Measurements from ENCODE around the gene BASP1. TPM values are rescaled to one million over a fixed set of nuclear protein-coding genes. Genes with fewer than 3 reads are reported as not detected.

Gene BASP1
- total and polyA plus RNA-seq, 11 donors: 0.66 to 13.6 (median 2.8) TPM

- intact Hi-C loops (cut with DNase I): no loop called here
- Histone ChIP-seq H3K9me3 (no peaks in the 10 kb centered on the region), H3K4me1 (peaks cover 0 to 9% (median 0%) of the 10 kb centered on the region in 12 donors), H3K36me3 (no peaks in the 10 kb centered on the region), H3K27ac (no peak overlapping the region), H3K4me3 (no peak overlapping the region), H3K27me3 (no peaks in the 10 kb centered on the region)
- DNase-seq (no peak), ATAC-seq (no peak)
- 72 to 96% (median 81%) methylated on average over 1 of the region's 1 CpG for WGBS, 4 donors
- TF ChIP-seq CTCF (IDR thresholded peaks at IDR 0.05): no peak
- TF ChIP-seq POLR2A (IDR thresholded peaks at IDR 0.05): no peak
These were observed 35.1 kb downstream of the BASP1 start for GRCh38 chr5:17252543-17252942.

DNA sequence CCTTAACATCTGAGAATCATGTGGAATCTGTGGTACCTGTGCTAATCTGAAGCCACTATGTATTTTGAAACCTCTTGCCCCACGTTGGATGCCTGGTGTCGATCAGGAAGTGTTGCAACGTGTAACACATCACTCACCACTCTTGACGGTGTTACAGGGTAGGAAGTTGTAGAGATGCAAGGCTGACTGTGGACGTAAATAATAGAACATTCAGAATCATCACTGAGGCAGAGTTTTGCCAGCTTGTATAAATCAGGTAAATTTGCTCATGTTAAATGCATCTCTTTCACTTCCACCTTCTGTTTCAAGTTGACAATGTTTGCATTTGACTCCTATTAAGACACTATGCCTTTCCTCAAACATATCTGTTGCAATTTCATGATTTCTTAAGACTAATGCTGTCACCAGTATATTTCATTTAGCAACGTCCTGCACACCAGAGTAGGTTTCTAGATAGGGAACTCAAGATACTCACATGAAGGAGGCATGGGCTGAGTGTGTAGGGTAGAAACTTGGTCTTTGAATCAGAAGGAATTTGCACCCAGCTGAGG, 38.1 kb downstream of the BASP1 start:
- WGBS, 4 donors: 32 to 41% (median 36%) methylated on average over 6 of the region's 6 CpGs
- H3K27me3 ChIP-seq: no peaks in the 10 kb centered on the region
- peaks cover 0 to 5% (median 0%) of the 10 kb centered on the region in 12 donors for H3K9me3 ChIP-seq
- H3K27ac ChIP-seq: peak overlapping the region in 1 of 12 donors; percentile 35
- intact Hi-C loops (cut with DNase I): no loop called here
- H3K4me1 ChIP-seq: peaks cover 0 to 9% (median 0%) of the 10 kb centered on the region in 12 donors
- DNase-seq (no peak), ATAC-seq (peak in 3 of 4 donors; percentile 31 to 62 (median 41))
- no peaks in the 10 kb centered on the region for H3K36me3 ChIP-seq
- H3K4me3 ChIP-seq: no peak overlapping the region
- TF ChIP-seq POLR2A (IDR thresholded peaks at IDR 0.05) (no peak), CTCF (IDR thresholded peaks at IDR 0.05) (no peak)

GRCh38 chr5:17256171-17256570, 38.7 kb downstream of the BASP1 start:
- no peak overlapping the region for H3K27ac ChIP-seq
- H3K27me3 ChIP-seq: no peaks in the 10 kb centered on the region
- DNase-seq: no peak
- peaks cover 0 to 5% (median 0%) of the 10 kb centered on the region in 12 donors for H3K9me3 ChIP-seq
- H3K4me1 ChIP-seq: peaks cover 0 to 9% (median 0%) of the 10 kb centered on the region in 12 donors
- 73 to 78% (median 76%) methylated on average over 3 of the region's 3 CpGs for WGBS, 4 donors
- intact Hi-C loops (cut with DNase I): no loop called here
- TF ChIP-seq POLR2A (IDR thresholded peaks at IDR 0.05): no peak
- no peak for ATAC-seq
- H3K4me3 ChIP-seq: no peak overlapping the region
- H3K36me3 ChIP-seq: no peaks in the 10 kb centered on the region

DNA sequence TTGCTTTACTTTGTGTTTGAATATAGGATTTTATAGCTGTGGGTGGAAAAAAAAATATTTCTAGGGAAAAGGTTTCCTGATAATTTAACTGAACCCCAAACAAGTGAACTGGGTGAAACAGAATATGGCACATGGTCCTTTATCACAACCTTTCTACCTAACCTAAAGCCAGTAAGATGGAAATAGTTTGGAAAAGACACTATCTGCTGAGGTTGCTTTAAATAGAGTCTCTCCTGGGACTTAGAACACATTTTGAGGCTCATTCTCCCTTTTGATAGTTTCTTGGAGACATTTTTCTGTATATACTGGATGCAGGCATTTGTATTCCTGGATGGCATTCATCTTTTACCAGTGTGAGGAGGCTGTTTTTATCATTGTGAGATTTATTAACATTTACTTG, 39.4 kb downstream of the BASP1 start:
- Histone ChIP-seq H3K4me1 (peaks cover 0 to 9% (median 0%) of the 10 kb centered on the region in 12 donors), H3K27me3 (no peaks in the 10 kb centered on the region), H3K27ac (no peak overlapping the region), H3K36me3 (no peaks in the 10 kb centered on the region), H3K9me3 (peaks cover 0 to 5% (median 0%) of the 10 kb centered on the region in 12 donors), H3K4me3 (no peak overlapping the region)
- DNase-seq: no peak
- no peak for ATAC-seq
- intact Hi-C loops (cut with DNase I): no loop called here
- TF ChIP-seq CTCF (IDR thresholded peaks at IDR 0.05) (no peak), POLR2A (IDR thresholded peaks at IDR 0.05) (no peak)
